ENCODE data around the gene VSX2.

DNA sequence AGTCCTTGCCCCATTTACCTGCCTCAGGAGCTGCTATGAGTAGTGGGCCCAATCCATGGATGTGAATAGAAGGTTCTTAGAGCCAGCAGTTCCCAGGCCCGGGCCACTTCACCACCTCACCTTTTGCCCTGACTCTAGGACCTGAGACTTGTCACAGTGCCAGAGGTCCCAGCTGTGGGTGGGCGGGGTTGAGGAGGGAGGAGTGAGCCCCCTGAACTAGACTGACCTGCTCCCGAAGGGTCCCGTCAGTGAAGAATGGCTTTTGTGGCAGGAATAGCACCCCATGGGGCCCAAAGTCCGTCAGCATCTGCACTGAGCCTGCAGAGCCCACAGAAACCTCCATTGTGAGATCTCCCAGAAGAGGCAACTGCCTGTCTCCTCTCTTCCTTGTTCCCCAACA, 50.6 kb downstream of the VSX2 start:
- TF ChIP-seq EZH2 (IDR thresholded peaks at IDR 0.05; ENCODE audit: borderline replicate concordance, insufficient read depth, low read length, poor library complexity, severe bottlenecking) (no peak), POLR2AphosphoS5 (IDR thresholded peaks at IDR 0.05) (no peak), EP300 (conservative IDR thresholded peaks at IDR 0.05; ENCODE audit: poor library complexity, severe bottlenecking) (no peak)
- TF ChIP-seq, protein P1, sequence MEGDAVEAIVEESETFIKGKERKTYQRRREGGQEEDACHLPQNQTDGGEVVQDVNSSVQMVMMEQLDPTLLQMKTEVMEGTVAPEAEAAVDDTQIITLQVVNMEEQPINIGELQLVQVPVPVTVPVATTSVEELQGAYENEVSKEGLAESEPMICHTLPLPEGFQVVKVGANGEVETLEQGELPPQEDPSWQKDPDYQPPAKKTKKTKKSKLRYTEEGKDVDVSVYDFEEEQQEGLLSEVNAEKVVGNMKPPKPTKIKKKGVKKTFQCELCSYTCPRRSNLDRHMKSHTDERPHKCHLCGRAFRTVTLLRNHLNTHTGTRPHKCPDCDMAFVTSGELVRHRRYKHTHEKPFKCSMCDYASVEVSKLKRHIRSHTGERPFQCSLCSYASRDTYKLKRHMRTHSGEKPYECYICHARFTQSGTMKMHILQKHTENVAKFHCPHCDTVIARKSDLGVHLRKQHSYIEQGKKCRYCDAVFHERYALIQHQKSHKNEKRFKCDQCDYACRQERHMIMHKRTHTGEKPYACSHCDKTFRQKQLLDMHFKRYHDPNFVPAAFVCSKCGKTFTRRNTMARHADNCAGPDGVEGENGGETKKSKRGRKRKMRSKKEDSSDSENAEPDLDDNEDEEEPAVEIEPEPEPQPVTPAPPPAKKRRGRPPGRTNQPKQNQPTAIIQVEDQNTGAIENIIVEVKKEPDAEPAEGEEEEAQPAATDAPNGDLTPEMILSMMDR (IDR thresholded peaks at IDR 0.05; ENCODE audit: poor library complexity, severe bottlenecking) = no peak

Data from neural cell (in vitro differentiated cells).